Gastrocnemius medialis (tissue), 4 donors: ENCODE results near the gene CBLL1. TPM values are rescaled to one million over a fixed set of nuclear protein-coding genes. Genes with fewer than 3 reads are reported as not detected.

Experiments used
- ATAC-seq, 2 donors: fragments of 150-250 bp; one replicate each; pipeline ENCODE4 v1.9.1; 2016
- DNase-seq, 2 donors: peaks; one replicate each; pipeline ENCODE4 v3.0.0-alpha.2; 2019
- H3K27ac ChIP-seq, 4 donors: fragments of 200-600 bp; sonication (generic); 1 replicate in 1 of 4; 2 replicates in 3 of 4; pipeline ENCODE4 v1.5.1; 2016 to 2018; ENCODE audit warnings: mild to moderate bottlenecking in 2 of 4, moderate library complexity in 1 of 4
- H3K27me3 ChIP-seq, 3 donors: fragments of 200-600 bp; sonication (generic) in 2 of 3; 1 replicate in 1 of 3; 2 replicates in 2 of 3; pipeline versions ENCODE4 v1.5.1 to v1.6.0; 2016 to 2019; ENCODE audit warnings: mild to moderate bottlenecking in 1 of 3, moderate library complexity in 1 of 3
- H3K36me3 ChIP-seq, 2 donors: fragments of 200-600 bp; sonication (generic) in 1 of 2; one replicate each; pipeline ENCODE4 v1.5.1; 2017 to 2018
- H3K4me1 ChIP-seq, 2 donors: fragments of 200-600 bp; sonication (generic) in 1 of 2; one replicate each; pipeline ENCODE4 v1.5.1; 2016 to 2017; ENCODE audit warnings: mild to moderate bottlenecking in 2 of 2
- H3K4me3 ChIP-seq, 4 donors: fragments of 200-600 bp; sonication (generic) in 3 of 4; 1 replicate in 1 of 4; 2 replicates in 3 of 4; pipeline ENCODE4 v1.5.1; 2016 to 2019; ENCODE audit warnings: mild to moderate bottlenecking in 2 of 4
- H3K9me3 ChIP-seq, 3 donors: fragments of 200-600 bp; sonication (generic) in 2 of 3; 1 replicate in 1 of 3; 2 replicates in 2 of 3; pipeline ENCODE4 v1.5.1; 2016 to 2019
- POLR2A ChIP-seq, 2 donors: fragments of 450-650 bp; IDR thresholded peaks; one replicate each; pipeline ENCODE4 v1.6.1; 2017; ENCODE audit warnings: antibody characterized with exemption in 2 of 2, mild to moderate bottlenecking in 2 of 2, moderate library complexity in 2 of 2
- in situ Hi-C, 4 donors: fragments of 200-750 bp; cut with MboI; loops; one replicate each; pipeline versions ENCODE4 v1.15.0 to v1.8.0; 2017; ENCODE audit warnings: low sequenced_read_pairs in 4 of 4
- intact Hi-C: fragments of 100-400 bp; cut with DNase I; formaldehyde crosslinking; loops from one replicate; pipeline ENCODE4 v1.15.1; 2023; ENCODE audit warnings: low total_unique reads
- total RNA-seq, 4 donors: library from RNA; depleted of rRNA; stranded (reverse); fragments of >200 nt; gene quantifications; one replicate each; pipeline versions ENCODE4 v1.1.0 to v1.2.3, GENCODE V29; 2016
- TF ChIP-seq, protein P1 (sequence below), 5 experiments: fragments of 450-650 bp in 3 of 5; fragments of 200-600 bp in 2 of 5; sonication (generic) in 2 of 5; IDR thresholded peaks in 4 of 5; conservative IDR thresholded peaks in 1 of 5; 1 replicate in 4 of 5; 2 replicates in 1 of 5; pipeline ENCODE4 v1.5.1; 2016 to 2019; ENCODE audit warnings: antibody characterized with exemption in 5 of 5, mild to moderate bottlenecking in 3 of 5, moderate library complexity in 3 of 5

Gene CBLL1
- total RNA-seq, 4 donors from 2014 or later, result 21.6 to 49.6 (median 34.8) TPM

DNA sequence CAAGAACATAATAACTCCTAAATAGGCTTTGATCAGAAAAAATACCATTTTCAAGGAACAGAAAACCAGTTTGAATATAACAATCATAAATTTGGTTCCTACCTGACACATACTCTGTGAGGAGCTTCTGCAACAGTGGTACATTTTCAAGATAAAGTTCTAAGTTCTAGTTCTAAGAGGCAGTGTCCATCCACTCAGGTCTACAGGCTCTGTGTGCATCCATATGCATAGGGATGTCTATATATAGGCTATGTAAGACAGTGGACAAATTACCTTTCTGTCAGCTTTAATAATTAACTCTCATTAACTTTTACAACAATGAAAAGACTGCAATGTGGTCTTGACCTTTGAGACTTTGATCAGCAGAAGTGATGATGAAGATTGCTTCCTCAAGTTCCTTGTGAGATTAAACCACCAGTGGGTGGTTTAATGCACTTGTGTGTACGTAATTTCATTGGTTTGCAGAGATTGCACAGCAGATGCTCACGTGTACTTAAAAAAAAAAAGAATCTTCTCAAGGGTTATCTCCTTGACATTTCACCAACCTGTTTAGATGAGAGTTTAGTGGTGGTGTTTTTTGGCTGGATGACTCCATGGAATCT is 59.2 kb downstream of the CBLL1 start, which contains the start of gene SLC26A3:
TSS of gene SLC26A3 (minus strand) at position 215 of the 602 bp plus-strand sequence. CDS start 8,714 bp downstream, outside the sequence.
- intact Hi-C loops (no loop called here), in situ Hi-C loops (no loop called here)
- H3K27me3 ChIP-seq, result no peaks in the 10 kb centered on the region
- H3K4me1 ChIP-seq, result no peaks in the 10 kb centered on the region
- ATAC-seq (no peak), DNase-seq (no peak)
- H3K4me3 ChIP-seq, result no peak within 1 kb of the TSS
- TF ChIP-seq, protein P1, sequence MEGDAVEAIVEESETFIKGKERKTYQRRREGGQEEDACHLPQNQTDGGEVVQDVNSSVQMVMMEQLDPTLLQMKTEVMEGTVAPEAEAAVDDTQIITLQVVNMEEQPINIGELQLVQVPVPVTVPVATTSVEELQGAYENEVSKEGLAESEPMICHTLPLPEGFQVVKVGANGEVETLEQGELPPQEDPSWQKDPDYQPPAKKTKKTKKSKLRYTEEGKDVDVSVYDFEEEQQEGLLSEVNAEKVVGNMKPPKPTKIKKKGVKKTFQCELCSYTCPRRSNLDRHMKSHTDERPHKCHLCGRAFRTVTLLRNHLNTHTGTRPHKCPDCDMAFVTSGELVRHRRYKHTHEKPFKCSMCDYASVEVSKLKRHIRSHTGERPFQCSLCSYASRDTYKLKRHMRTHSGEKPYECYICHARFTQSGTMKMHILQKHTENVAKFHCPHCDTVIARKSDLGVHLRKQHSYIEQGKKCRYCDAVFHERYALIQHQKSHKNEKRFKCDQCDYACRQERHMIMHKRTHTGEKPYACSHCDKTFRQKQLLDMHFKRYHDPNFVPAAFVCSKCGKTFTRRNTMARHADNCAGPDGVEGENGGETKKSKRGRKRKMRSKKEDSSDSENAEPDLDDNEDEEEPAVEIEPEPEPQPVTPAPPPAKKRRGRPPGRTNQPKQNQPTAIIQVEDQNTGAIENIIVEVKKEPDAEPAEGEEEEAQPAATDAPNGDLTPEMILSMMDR (IDR thresholded peaks at IDR 0.05 in 4 of 5, conservative IDR thresholded peaks at IDR 0.05 in 1 of 5), result no peak
- no peak for TF ChIP-seq POLR2A (IDR thresholded peaks at IDR 0.05)
- H3K27ac ChIP-seq, result no peak within 1 kb of the TSS
- H3K36me3 ChIP-seq, result no peaks in the 10 kb centered on the region
- H3K9me3 ChIP-seq, result no peaks in the 10 kb centered on the region

DNA sequence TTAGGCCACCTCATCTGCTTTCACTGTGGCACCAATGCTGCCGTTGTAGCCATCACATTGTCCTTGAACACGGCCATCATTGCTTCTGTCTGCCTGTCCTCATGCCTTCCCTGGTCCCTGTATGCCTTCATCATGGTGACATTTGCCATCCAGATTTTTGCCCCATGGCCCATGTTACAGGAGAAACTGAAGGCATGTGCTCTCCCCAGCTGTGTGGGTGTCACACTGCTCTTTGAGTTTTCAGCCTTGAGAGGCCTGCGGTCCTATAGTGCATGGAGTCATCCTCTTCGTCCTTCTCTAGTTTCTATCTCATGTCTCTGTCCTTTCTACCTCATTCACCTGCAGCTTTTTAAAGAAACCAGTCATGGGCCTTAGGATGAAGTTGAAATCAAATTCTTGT is 65.2 kb downstream of the CBLL1 start:
- Histone ChIP-seq H3K9me3 (no peaks in the 10 kb centered on the region), H3K27me3 (no peaks in the 10 kb centered on the region), H3K27ac (no peak overlapping the region), H3K36me3 (no peaks in the 10 kb centered on the region), H3K4me1 (no peaks in the 10 kb centered on the region), H3K4me3 (no peak overlapping the region)
- in situ Hi-C loops, result no loop called here
- ATAC-seq, result no peak
- intact Hi-C loops, result no loop called here
- TF ChIP-seq POLR2A (IDR thresholded peaks at IDR 0.05), result no peak
- DNase-seq, result no peak

DNA sequence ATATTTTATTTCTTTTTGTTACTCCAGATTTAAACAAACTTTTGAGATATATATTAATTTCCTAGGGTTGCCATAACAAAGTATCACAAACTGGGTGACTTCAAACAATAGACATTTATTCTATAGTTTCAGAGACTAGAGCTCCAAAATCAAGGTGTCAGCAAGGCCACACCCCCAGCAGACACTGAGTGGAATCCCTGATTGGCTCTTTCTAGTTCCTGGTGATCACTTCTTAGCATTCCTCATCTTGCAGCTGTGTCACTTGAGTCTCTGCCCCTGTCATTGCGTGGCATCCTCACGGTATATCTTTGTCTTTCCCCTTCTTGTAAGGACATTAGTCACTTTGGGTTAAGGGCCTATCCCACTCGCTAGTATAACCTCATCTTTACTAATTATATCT is 66.7 kb downstream of the CBLL1 start:
- no peak for TF ChIP-seq POLR2A (IDR thresholded peaks at IDR 0.05)
- TF ChIP-seq, protein P1 (IDR thresholded peaks at IDR 0.05 in 4 of 5, conservative IDR thresholded peaks at IDR 0.05 in 1 of 5), result no peak
- DNase-seq, result no peak
- no peaks in the 10 kb centered on the region for H3K27me3 ChIP-seq
- H3K27ac ChIP-seq, result no peak overlapping the region
- ATAC-seq, result no peak
- H3K4me1 ChIP-seq, result no peaks in the 10 kb centered on the region
- H3K4me3 ChIP-seq, result no peak overlapping the region
- intact Hi-C loops (no loop called here), in situ Hi-C loops (no loop called here)
- no peaks in the 10 kb centered on the region for H3K9me3 ChIP-seq
- H3K36me3 ChIP-seq, result no peaks in the 10 kb centered on the region

Other genes with a start within 250 kb of the CBLL1 start
- 10 to 100 TPM; 20.8 to 49.7 (median 25.7) TPM for gene COG5, start 180.2 kb upstream of the CBLL1 start, total RNA-seq
- 1 to 10 TPM; 3.1 to 5.8 (median 3.6) TPM for gene DUS4L, start 180.2 kb upstream of the CBLL1 start, total RNA-seq
- 100 to 1,000 TPM; 125 to 152 (median 129) TPM for gene BCAP29, start 163.9 kb upstream of the CBLL1 start, total RNA-seq
- 1 to 10 TPM in 1 of 4 donors, under 1 TPM in 2, not detected in 1; 0.09 to 2.5 (median 0.20) TPM for gene SLC26A4, start 83.3 kb upstream of the CBLL1 start, total RNA-seq
- 10 to 100 TPM in 1 of 4 donors, not detected in 3; 12.7 TPM for gene SLC26A3, start 59.1 kb downstream of the CBLL1 start, total RNA-seq
- 100 to 1,000 TPM; 110 to 157 (median 146) TPM for gene DLD, start 147.0 kb downstream of the CBLL1 start, total RNA-seq